ENCODE results near the gene THSD7B. TPM values are rescaled to one million over a fixed set of nuclear protein-coding genes. Genes with fewer than 3 reads are reported as not detected.

The THSD7B gene
- total RNA-seq: under 1 TPM in 1 of 4 donors, not detected in 3; 0.27 TPM

GRCh38 chr2:136765256-136766072, at the start of gene THSD7B:
THSD7B (plus strand) TSS chr2:136765545; CDS start chr2:136882179, 116,634 bp downstream.
- TF ChIP-seq CTCF (IDR thresholded peaks at IDR 0.05) (no peak), POLR2A (IDR thresholded peaks at IDR 0.05) (no peak), POLR2AphosphoS5 (IDR thresholded peaks at IDR 0.05) (no peak), EP300 (IDR thresholded peaks at IDR 0.05; ENCODE audit: low read depth) (no peak)
- peak within 1 kb of the TSS in 3 of 4 donors; percentile 25 to 45 (median 30) for H3K4me3 ChIP-seq
- H3K27ac ChIP-seq: no peak within 1 kb of the TSS
- no peaks in the 10 kb centered on the region for H3K9me3 ChIP-seq
- 18% methylated on average over 74 of the region's 77 CpGs; no CpG with 5 or more reads in 1 of the 2 donors for WGBS, 2 donors (ENCODE audit: low coverage in 1 of 2)
- H3K4me1 ChIP-seq: peaks cover 0 to 4% (median 1%) of the 10 kb centered on the region in 4 donors
- in situ Hi-C loops (cut with MboI; ENCODE audit: low pct_ligation_motif_present in 1 of 4, low pct_unique_long_range_greater_than_20kb in 1 of 4, low sequenced_read_pairs in 3 of 4) (no loop called here), intact Hi-C loops (cut with DNase I; ENCODE audit: low total_unique reads) (no loop called here)
- H3K36me3 ChIP-seq: no peaks in the 10 kb centered on the region
- H3K27me3 ChIP-seq: peaks cover 41% of the 10 kb centered on the region
- DNase-seq: no peak

GRCh38 chr2:136718273-136718672, 47.1 kb upstream of the THSD7B start:
- no peaks in the 10 kb centered on the region for H3K36me3 ChIP-seq
- DNase-seq: no peak
- no peaks in the 10 kb centered on the region for H3K27me3 ChIP-seq
- no peaks in the 10 kb centered on the region for H3K4me1 ChIP-seq
- intact Hi-C loops (cut with DNase I; ENCODE audit: low total_unique reads): no loop called here
- H3K27ac ChIP-seq: no peak overlapping the region
- in situ Hi-C loops (cut with MboI; ENCODE audit: low pct_ligation_motif_present in 1 of 4, low pct_unique_long_range_greater_than_20kb in 1 of 4, low sequenced_read_pairs in 3 of 4): no loop called here
- H3K4me3 ChIP-seq: no peak overlapping the region
- TF ChIP-seq CTCF (IDR thresholded peaks at IDR 0.05): no peak
- no peak for TF ChIP-seq POLR2AphosphoS5 (IDR thresholded peaks at IDR 0.05)
- TF ChIP-seq EP300 (IDR thresholded peaks at IDR 0.05; ENCODE audit: low read depth): no peak
- TF ChIP-seq POLR2A (IDR thresholded peaks at IDR 0.05): no peak
- no peaks in the 10 kb centered on the region for H3K9me3 ChIP-seq

GRCh38 chr2:136727973-136728699, 37.2 kb upstream of the THSD7B start:
- Histone ChIP-seq H3K4me3 (no peak overlapping the region), H3K4me1 (no peaks in the 10 kb centered on the region), H3K27ac (no peak overlapping the region), H3K36me3 (no peaks in the 10 kb centered on the region), H3K27me3 (no peaks in the 10 kb centered on the region), H3K9me3 (no peaks in the 10 kb centered on the region)
- in situ Hi-C loops (cut with MboI; ENCODE audit: low pct_ligation_motif_present in 1 of 4, low pct_unique_long_range_greater_than_20kb in 1 of 4, low sequenced_read_pairs in 3 of 4) (no loop called here), intact Hi-C loops (cut with DNase I; ENCODE audit: low total_unique reads) (no loop called here)
- DNase-seq: no peak
- TF ChIP-seq POLR2AphosphoS5 (IDR thresholded peaks at IDR 0.05) (no peak), EP300 (IDR thresholded peaks at IDR 0.05; ENCODE audit: low read depth) (no peak), CTCF (IDR thresholded peaks at IDR 0.05) (no peak), POLR2A (IDR thresholded peaks at IDR 0.05) (no peak)
- WGBS, 2 donors (ENCODE audit: low coverage in 1 of 2): 18 to 68% methylated on average over 1 to 4 of the region's 4 CpGs

- Histone ChIP-seq H3K27me3 (no peaks in the 10 kb centered on the region), H3K36me3 (no peaks in the 10 kb centered on the region), H3K27ac (no peak overlapping the region), H3K4me3 (no peak overlapping the region), H3K4me1 (no peaks in the 10 kb centered on the region), H3K9me3 (no peaks in the 10 kb centered on the region)
- WGBS, 2 donors (ENCODE audit: low coverage in 1 of 2): 58 to 64% methylated on average over 3 of the region's 3 CpGs
- TF ChIP-seq EP300 (IDR thresholded peaks at IDR 0.05; ENCODE audit: low read depth) (no peak), POLR2AphosphoS5 (IDR thresholded peaks at IDR 0.05) (no peak), POLR2A (IDR thresholded peaks at IDR 0.05) (no peak), CTCF (IDR thresholded peaks at IDR 0.05) (no peak)
- intact Hi-C loops (cut with DNase I; ENCODE audit: low total_unique reads) (no loop called here), in situ Hi-C loops (cut with MboI; ENCODE audit: low pct_ligation_motif_present in 1 of 4, low pct_unique_long_range_greater_than_20kb in 1 of 4, low sequenced_read_pairs in 3 of 4) (no loop called here)
- DNase-seq: no peak
Observed at GRCh38 chr2:136736236-136736635, 29.1 kb upstream of the THSD7B start.
